Mesodermal cell (in vitro differentiated cells): ENCODE measurements around the gene C21orf91.

Experiments
- H3K27ac ChIP-seq: 2 replicates; pipeline ENCODE4 v1.7.0; 2013; ENCODE audit warnings: mild to moderate bottlenecking, low read depth, low read length, moderate library complexity; ENCODE audit not compliant: severe bottlenecking
- H3K36me3 ChIP-seq: 2 replicates; pipeline ENCODE4 v1.7.1; 2013; ENCODE audit warnings: mild to moderate bottlenecking, low read length, moderate library complexity; ENCODE audit not compliant: control insufficient read depth, insufficient read depth
- H3K4me1 ChIP-seq: one replicate; pipeline ENCODE4 v1.7.1; 2013; ENCODE audit warnings: mild to moderate bottlenecking, low read length; ENCODE audit not compliant: insufficient read depth, control insufficient read depth, poor library complexity, severe bottlenecking
- H3K4me3 ChIP-seq: 2 replicates; pipeline ENCODE4 v1.7.0; 2013; ENCODE audit warnings: low read length, control low read depth, mild to moderate bottlenecking; ENCODE audit not compliant: insufficient read depth, poor library complexity, severe bottlenecking; ENCODE audit errors: extremely low read depth
- H3K9me3 ChIP-seq: 2 replicates; pipeline ENCODE4 v1.7.1; 2013; ENCODE audit warnings: mild to moderate bottlenecking, low read length, moderate library complexity; ENCODE audit not compliant: control insufficient read depth
- WGBS, 2 experiments: methylation state at CpG; one replicate each; pipeline ENCODE4 v1.1.5; 2013; ENCODE audit warnings: missing lambda C conversion rate in 2 of 2; ENCODE audit not compliant: insufficient coverage in 2 of 2; 5-methylcytosine and 5-hydroxymethylcytosine counted together

The C21orf91 gene

DNA sequence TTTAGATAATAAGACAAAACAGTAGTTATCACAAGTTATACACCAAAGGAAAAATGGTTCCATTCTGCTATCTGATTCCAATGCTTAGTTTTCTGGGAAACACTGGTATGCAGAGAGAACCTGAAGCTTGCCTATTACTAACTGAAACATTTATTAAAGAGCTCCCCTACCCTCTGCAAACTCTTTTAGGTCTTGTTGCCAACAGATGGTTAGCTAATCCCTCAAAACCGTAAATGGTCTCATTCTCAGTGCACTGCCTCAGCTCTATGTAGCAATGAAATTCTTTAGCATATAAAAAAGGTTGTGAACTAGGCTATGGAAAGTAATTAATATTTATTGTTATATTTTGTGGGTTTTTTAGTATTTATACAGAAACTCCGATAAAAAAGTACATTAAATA lies 20.4 kb downstream of the C21orf91 start:
- peaks cover 33% of the 10 kb centered on the region for H3K36me3 ChIP-seq
- no peaks in the 10 kb centered on the region for H3K4me1 ChIP-seq
- no peak overlapping the region for H3K27ac ChIP-seq
- no peak overlapping the region for H3K4me3 ChIP-seq
- H3K9me3 ChIP-seq: no peaks in the 10 kb centered on the region
- WGBS, 2 experiments: no CpG with 5 or more reads among the region's 2 CpGs

DNA sequence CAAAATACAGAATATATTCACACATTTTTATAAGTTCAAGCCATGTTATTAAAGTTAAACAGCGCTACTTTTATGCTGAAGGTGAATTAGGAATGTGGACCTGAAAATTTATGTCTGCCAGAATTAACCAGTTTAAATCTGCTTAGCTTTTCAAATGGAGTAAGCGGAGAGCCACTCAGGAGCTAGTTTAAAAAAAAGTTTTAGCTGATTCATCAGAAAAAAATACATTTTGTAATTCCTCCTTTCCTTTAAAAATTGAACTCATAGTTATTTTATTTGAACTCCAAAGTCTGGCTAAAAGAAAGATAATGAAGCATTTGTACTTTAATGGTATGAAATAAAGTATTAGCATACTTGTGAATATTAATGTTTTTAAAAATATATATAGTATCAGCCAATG lies 21.2 kb downstream of the C21orf91 start:
- WGBS, 2 experiments: 80% methylated on average over 1 of the region's 2 CpGs; no CpG with 5 or more reads in 1 of the 2 experiments
- no peaks in the 10 kb centered on the region for H3K9me3 ChIP-seq
- peaks cover 37% of the 10 kb centered on the region for H3K36me3 ChIP-seq
- no peak overlapping the region for H3K27ac ChIP-seq
- no peak overlapping the region for H3K4me3 ChIP-seq
- H3K4me1 ChIP-seq: no peaks in the 10 kb centered on the region

DNA sequence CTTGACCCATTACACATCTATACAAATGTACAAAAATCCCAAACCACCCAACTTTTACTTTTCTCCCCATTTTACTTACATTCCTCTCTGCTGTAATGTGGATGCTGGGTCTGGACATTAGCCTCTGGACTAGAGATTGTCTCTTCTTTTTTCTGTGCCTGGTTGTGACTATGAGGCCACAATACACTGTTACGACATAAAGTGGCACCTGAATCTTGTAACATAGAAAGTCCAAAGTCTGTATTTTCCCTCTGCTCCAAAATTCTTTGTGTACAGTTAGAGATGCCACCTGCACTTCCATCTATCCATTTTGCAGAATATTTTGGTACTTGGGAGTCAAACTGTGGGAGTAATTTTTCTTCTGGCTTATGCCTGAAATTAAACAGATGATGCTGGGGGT lies 22.7 kb downstream of the C21orf91 start:
- no peak overlapping the region for H3K4me3 ChIP-seq
- no peaks in the 10 kb centered on the region for H3K4me1 ChIP-seq
- H3K36me3 ChIP-seq: peaks cover 35% of the 10 kb centered on the region
- H3K27ac ChIP-seq: no peak overlapping the region
- WGBS, 2 experiments: 100% methylated on average over 1 of the region's 1 CpG; no CpG with 5 or more reads in 1 of the 2 experiments
- no peaks in the 10 kb centered on the region for H3K9me3 ChIP-seq

DNA sequence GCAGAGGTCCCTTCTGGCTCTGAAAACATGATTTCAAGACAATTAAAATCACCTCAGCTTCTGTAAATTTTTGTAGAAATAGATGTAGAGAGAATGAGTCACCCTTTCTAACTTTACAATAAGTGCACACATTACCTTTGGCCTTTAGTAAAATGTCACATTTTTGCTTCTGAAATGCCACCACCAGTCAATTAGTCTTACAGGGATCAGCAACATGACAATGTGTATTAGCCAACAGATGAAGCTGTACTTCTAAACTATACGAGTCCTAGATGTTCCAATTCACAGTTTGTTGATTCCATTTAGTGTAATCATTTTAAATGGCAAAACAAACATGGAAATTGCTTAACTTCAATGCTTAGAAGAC lies 23.1 kb downstream of the C21orf91 start:
- Histone ChIP-seq H3K27ac (no peak overlapping the region), H3K4me1 (no peaks in the 10 kb centered on the region), H3K4me3 (no peak overlapping the region), H3K9me3 (no peaks in the 10 kb centered on the region), H3K36me3 (peaks cover 36% of the 10 kb centered on the region)
- WGBS, 2 experiments: no CpG with 5 or more reads among the region's 1 CpG

DNA sequence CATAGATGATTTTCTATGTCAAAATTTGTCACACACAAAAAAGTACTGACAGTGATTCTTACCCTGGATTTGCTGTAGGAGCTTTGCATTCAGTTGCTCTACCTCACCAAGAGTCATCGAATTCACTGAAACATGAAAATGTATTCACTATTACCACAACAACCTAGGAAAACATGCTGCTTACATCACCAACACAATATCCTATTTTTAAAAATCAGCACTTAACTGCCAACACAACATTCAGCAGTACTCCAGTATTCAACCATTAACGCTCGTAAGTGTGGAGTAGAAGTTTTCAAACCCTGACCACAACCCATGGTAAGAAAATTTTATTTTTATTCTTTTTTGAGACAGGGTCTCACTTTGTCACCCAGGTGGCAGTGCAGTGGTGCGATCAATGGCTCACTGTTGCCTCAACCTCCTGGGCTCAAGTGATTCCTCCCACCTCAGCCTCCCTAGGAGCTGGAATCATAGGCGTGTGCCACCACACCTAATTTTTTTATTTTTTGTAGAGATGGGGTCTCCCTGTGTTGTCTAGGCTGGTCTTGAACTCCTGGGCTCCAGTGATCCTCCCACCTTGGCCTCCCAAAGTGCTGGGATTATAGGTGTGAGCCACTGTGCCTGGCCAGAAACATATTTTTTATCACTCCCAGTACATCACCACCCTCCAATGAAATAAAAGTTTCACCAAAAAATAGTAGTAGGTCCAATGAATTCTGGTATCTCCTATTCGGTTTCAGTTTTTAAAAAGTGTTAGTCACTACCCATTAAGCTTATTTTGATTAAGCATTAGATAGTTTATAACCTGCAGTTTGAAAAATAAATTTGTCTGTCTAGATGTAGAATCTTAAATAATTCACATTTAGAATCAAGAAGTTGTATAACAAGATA lies 23.8 kb downstream of the C21orf91 start:
- H3K4me3 ChIP-seq: no peak overlapping the region
- H3K9me3 ChIP-seq: no peaks in the 10 kb centered on the region
- H3K36me3 ChIP-seq: peaks cover 36% of the 10 kb centered on the region
- H3K4me1 ChIP-seq: no peaks in the 10 kb centered on the region
- H3K27ac ChIP-seq: no peak overlapping the region
- 89 to 94% methylated on average over 2 of the region's 6 CpGs for WGBS, 2 experiments

DNA sequence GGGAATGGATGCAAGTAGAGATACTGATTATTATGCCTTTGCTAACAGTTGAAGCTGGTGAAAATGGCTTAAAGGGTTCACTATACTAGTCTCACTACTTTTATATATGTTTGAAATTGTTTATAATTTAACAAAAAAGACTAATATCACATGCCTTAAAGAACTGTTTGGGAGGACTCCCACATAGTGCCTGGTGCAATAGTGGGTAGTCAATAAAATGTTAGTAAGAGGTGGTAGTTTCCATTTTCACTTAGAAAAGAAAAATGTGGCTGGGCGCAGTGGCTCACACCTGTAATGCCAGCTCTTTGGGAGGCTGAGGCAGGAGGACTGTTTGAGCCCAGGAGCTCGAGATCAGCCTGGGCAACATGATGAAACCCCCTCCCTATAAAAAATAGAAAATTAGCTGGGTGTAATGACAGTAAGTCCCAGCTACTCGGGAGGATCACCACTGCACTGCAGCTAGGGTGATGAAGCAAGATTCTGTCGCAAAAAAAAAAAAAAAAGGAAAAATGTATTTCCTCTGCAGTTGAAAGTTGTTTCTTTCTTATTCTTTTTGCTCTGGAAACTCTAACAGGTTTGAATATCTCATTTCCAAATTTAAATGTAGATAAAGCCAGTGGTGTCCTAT lies 24.5 kb downstream of the C21orf91 start:
- Histone ChIP-seq H3K36me3 (peaks cover 37% of the 10 kb centered on the region), H3K9me3 (no peaks in the 10 kb centered on the region), H3K4me1 (no peaks in the 10 kb centered on the region), H3K4me3 (no peak overlapping the region), H3K27ac (no peak overlapping the region)
- 95 to 100% methylated on average over 1 to 3 of the region's 4 CpGs for WGBS, 2 experiments

DNA sequence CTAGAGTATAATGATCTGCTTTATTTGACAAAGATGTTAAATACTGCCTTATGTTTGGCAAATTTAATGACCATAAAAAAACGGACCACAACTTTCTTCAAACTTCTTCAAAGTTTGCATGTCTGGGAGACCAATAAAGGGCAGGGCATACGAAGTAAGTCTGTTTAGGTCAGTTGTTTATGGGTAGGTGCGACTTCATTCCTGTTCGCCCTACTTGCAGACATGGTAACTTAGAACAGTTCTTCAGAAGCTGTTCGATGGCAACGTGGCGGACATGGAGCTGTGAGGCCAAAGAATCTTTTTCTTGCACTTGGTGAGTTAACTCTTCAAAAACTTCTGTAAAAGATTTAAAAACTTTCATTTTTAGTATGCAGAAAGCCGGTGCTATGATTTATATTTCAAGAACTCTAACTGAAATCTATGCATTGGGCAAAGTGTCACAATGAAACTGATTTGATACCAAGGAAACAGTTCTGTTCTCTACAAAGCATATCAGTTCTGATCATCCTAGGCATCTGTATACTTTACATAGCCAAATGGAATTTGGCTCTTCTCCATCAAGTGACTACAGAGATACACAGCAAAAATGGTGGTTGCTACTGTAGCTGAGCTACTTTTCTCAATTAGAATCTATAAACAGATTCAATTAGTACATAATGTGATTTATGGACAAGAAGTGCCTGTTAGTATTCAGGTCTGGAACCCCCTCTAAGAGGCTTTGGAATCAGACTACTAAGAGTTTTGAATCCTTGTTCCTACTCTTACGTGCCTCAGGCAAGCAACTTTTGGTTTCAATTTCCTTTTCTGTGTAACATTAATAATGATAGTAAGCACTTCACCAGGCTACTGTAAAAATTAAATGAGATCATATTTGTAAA lies 25.7 kb downstream of the C21orf91 start:
- WGBS, 2 experiments: 92% methylated on average over 4 to 6 of the region's 9 CpGs
- no peak overlapping the region for H3K27ac ChIP-seq
- no peaks in the 10 kb centered on the region for H3K9me3 ChIP-seq
- no peaks in the 10 kb centered on the region for H3K4me1 ChIP-seq
- no peak overlapping the region for H3K4me3 ChIP-seq
- peaks cover 36% of the 10 kb centered on the region for H3K36me3 ChIP-seq

DNA sequence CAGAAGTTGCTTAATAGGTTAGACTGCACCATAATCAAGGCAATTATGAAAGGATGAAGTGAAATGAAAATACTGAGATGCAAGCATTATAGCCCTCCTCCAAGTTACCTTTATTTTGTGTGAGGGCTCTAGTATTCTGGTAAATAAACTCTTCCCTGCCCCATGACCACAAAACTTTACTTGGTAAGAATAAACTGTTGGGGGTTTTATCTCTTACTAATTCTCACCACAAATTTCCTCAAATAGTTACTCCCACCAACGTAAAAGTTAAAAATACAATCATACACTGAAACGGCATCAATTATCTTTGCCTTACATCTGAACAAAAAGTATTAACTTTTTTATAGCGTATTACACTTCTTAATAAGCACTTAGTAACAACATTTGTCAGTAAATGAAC lies 29.5 kb downstream of the C21orf91 start:
- Histone ChIP-seq H3K9me3 (peaks cover 6% of the 10 kb centered on the region), H3K4me3 (no peak overlapping the region), H3K36me3 (peaks cover 38% of the 10 kb centered on the region), H3K4me1 (peaks cover 2% of the 10 kb centered on the region), H3K27ac (no peak overlapping the region)
- 80 to 94% methylated on average over 1 to 3 of the region's 3 CpGs for WGBS, 2 experiments

DNA sequence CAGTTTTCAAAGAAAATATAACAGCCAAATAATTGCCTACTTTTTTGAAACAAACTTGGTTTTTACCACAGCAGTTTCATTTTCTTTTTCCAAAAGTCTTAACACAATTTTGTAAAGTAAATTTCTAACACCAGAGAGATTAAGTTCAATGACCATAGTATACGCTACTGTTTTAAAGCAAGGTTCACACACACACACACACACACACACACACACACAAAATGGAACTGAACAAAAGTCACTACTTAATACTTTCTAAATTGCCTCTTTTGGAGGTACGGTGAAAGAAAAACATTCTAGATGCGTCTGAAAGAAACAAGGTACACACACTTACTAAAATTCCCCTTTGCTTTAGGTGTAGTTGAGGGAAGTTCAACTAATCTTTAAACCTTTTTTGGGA lies 30.1 kb downstream of the C21orf91 start:
- WGBS, 2 experiments: no CpG with 5 or more reads among the region's 3 CpGs
- Histone ChIP-seq H3K27ac (no peak overlapping the region), H3K36me3 (peaks cover 35% of the 10 kb centered on the region), H3K4me1 (peaks cover 7% of the 10 kb centered on the region), H3K9me3 (peaks cover 6% of the 10 kb centered on the region), H3K4me3 (no peak overlapping the region)

DNA sequence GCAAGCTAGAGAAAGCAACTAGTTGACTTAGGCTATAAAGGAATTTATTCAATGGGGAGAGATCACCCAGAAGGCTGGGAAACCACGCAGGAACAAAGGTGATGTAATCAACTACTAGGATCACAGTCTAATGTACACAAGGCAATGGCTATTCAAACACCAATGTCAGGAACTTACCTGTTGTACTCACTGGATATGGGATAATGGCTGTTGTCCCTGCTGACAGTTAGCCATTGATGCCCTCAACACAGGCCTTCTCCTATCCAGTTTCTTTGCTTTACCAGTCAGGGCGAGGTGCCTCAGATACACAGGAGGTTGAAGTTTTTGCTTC lies 32.3 kb downstream of the C21orf91 start:
- H3K4me1 ChIP-seq: peaks cover 7% of the 10 kb centered on the region
- H3K4me3 ChIP-seq: no peak overlapping the region
- peaks cover 6% of the 10 kb centered on the region for H3K9me3 ChIP-seq
- WGBS, 2 experiments: 83% methylated on average over 1 of the region's 2 CpGs; no CpG with 5 or more reads in 1 of the 2 experiments
- no peak overlapping the region for H3K27ac ChIP-seq
- peaks cover 25% of the 10 kb centered on the region for H3K36me3 ChIP-seq
